Hepatocyte (in vitro differentiated cells): ENCODE results near the gene TRMT2B. TPM values are rescaled to one million over a fixed set of nuclear protein-coding genes. Genes with fewer than 3 reads are reported as not detected.

Experiments used
- DNase-seq: peaks from one replicate; pipeline ENCODE4 v3.0.0-alpha.2; 2016; ENCODE audit warnings: low spot score
- H2AFZ ChIP-seq: fragments of 200-600 bp; sonication (generic); 2 replicates; pipeline ENCODE4 v1.6.0; 2016; ENCODE audit warnings: antibody characterized with exemption, mild to moderate bottlenecking
- H3K27ac ChIP-seq: fragments of 200-600 bp; sonication (generic); 2 replicates; pipeline ENCODE4 v1.5.1; 2016; ENCODE audit warnings: mild to moderate bottlenecking
- H3K27me3 ChIP-seq: fragments of 200-600 bp; sonication (generic); 2 replicates; pipeline ENCODE4 v1.6.1; 2016
- H3K36me3 ChIP-seq: fragments of 200-600 bp; sonication (generic); replicated peaks from 2 replicates; pipeline ENCODE4 v1.5.1; 2016; ENCODE audit warnings: low read depth; ENCODE audit not compliant: insufficient read depth
- H3K4me1 ChIP-seq: fragments of 200-600 bp; sonication (generic); 2 replicates; pipeline ENCODE4 v1.5.1; 2016; ENCODE audit warnings: mild to moderate bottlenecking, moderate library complexity; ENCODE audit not compliant: insufficient read depth
- H3K4me2 ChIP-seq: fragments of 200-600 bp; sonication (generic); 2 replicates; pipeline ENCODE4 v1.6.0; 2016
- H3K4me3 ChIP-seq: fragments of 200-600 bp; sonication (generic); 2 replicates; pipeline ENCODE4 v1.5.1; 2016; ENCODE audit warnings: mild to moderate bottlenecking
- H3K79me2 ChIP-seq: fragments of 200-600 bp; sonication (generic); 2 replicates; pipeline ENCODE4 v1.6.0; 2017; ENCODE audit warnings: mild to moderate bottlenecking
- H3K9me2 ChIP-seq: fragments of 200-600 bp; sonication (generic); replicated peaks from 2 replicates; pipeline ENCODE4 v1.6.0; 2017; ENCODE audit warnings: mild to moderate bottlenecking; ENCODE audit not compliant: insufficient read depth
- H3K9me3 ChIP-seq: fragments of 200-600 bp; sonication (generic); 2 replicates; pipeline ENCODE4 v1.5.1; 2016; ENCODE audit warnings: low read depth, mild to moderate bottlenecking
- H4K20me1 ChIP-seq: fragments of 200-600 bp; sonication (generic); 2 replicates; pipeline ENCODE4 v1.6.0; 2016; ENCODE audit warnings: mild to moderate bottlenecking; ENCODE audit not compliant: insufficient read depth, poor library complexity, severe bottlenecking
- CTCF ChIP-seq: fragments of 200-600 bp; sonication (generic); IDR thresholded peaks from 2 replicates; pipeline ENCODE4 v1.5.1; 2016; ENCODE audit warnings: antibody characterized with exemption, mild to moderate bottlenecking; ENCODE audit not compliant: poor library complexity
- EZH2 ChIP-seq: fragments of 200-600 bp; sonication (generic); IDR thresholded peaks from 2 replicates; pipeline ENCODE4 v1.6.1; 2016; ENCODE audit warnings: antibody characterized with exemption, mild to moderate bottlenecking, borderline replicate concordance
- EZH2phosphoT487 ChIP-seq: fragments of 200-600 bp; sonication (generic); IDR thresholded peaks from one replicate; pipeline ENCODE4 v1.6.1; 2018; ENCODE audit warnings: antibody characterized with exemption, mild to moderate bottlenecking, low read depth, moderate library complexity; ENCODE audit not compliant: unreplicated experiment, severe bottlenecking
- WGBS: methylation state at CpG from one replicate; pipeline ENCODE4 v1.1.6; 2016; ENCODE audit warnings: low lambda C conversion rate; ENCODE audit errors: missing lambda C conversion rate; 5-methylcytosine and 5-hydroxymethylcytosine counted together
- polyA plus RNA-seq: library from polyadenylated mRNA; unstranded; fragments of >200 nt; fragmentation: Nextera tagmentation; extraction: Ambion mirVana; gene quantifications from 2 replicates; pipeline ENCODE4 v1.2.1, GENCODE V29; 2016
- total RNA-seq: library from RNA; depleted of rRNA; stranded (reverse); fragments of >200 nt; gene quantifications from 2 replicates; pipeline ENCODE4 v1.2.3, GENCODE V29; 2014

TRMT2B gene
- total and polyA plus RNA-seq, 2 experiments from 2014 or later: 7.4 to 11.6 TPM

- 33% methylated on average over 23 of the region's 23 CpGs for WGBS
- no peak for TF ChIP-seq EZH2
- no peak for TF ChIP-seq EZH2phosphoT487
- TF ChIP-seq CTCF: no peak
Observed at GRCh38 chrX:101078716-101079598, 27.0 kb upstream of the TRMT2B start, which contains the start of gene TMEM35A. TMEM35A (plus strand) TSS chrX:101078879; CDS start chrX:101079003, 124 bp downstream.

GRCh38 chrX:101071582-101071981 lies 19.7 kb upstream of the TRMT2B start:
- no peak for TF ChIP-seq EZH2
- no peak for TF ChIP-seq EZH2phosphoT487
- TF ChIP-seq CTCF: no peak
- H3K9me3 ChIP-seq: no peaks in the 10 kb centered on the region
- no peaks in the 10 kb centered on the region for H3K79me2 ChIP-seq
- H3K27me3 ChIP-seq: no peaks in the 10 kb centered on the region
- no peak overlapping the region for H3K27ac ChIP-seq
- no peak for DNase-seq
- no peaks in the 10 kb centered on the region for H3K9me2 ChIP-seq
- no peak overlapping the region for H3K4me2 ChIP-seq
- no peak overlapping the region for H2AFZ ChIP-seq
- no peaks in the 10 kb centered on the region for H3K4me1 ChIP-seq
- 52% methylated on average over 3 of the region's 3 CpGs for WGBS
- H4K20me1 ChIP-seq: no peaks in the 10 kb centered on the region
- H3K36me3 ChIP-seq: no peaks in the 10 kb centered on the region
- no peak overlapping the region for H3K4me3 ChIP-seq

More at GRCh38 chrX:101078716-101079598, 27.0 kb upstream of the TRMT2B start, which contains the start of gene TMEM35A:
- Histone ChIP-seq H3K36me3 (no peaks in the 10 kb centered on the region), H3K4me1 (no peaks in the 10 kb centered on the region), H3K4me2 (peak within 1 kb of the TSS; percentile 77), H2AFZ (peak within 1 kb of the TSS; percentile 56), H3K4me3 (peak within 1 kb of the TSS; percentile 45), H3K9me2 (no peaks in the 10 kb centered on the region), H3K27me3 (no peaks in the 10 kb centered on the region), H4K20me1 (no peaks in the 10 kb centered on the region), H3K9me3 (no peaks in the 10 kb centered on the region), H3K79me2 (no peaks in the 10 kb centered on the region), H3K27ac (no peak within 1 kb of the TSS)
- peak; percentile 26 for DNase-seq

GRCh38 chrX:101062176-101062575 lies 10.3 kb upstream of the TRMT2B start:
- H3K4me2 ChIP-seq: no peak overlapping the region
- DNase-seq: no peak
- no peaks in the 10 kb centered on the region for H3K79me2 ChIP-seq
- H3K4me3 ChIP-seq: no peak overlapping the region
- H3K27ac ChIP-seq: no peak overlapping the region
- no peaks in the 10 kb centered on the region for H3K27me3 ChIP-seq
- H3K9me3 ChIP-seq: no peaks in the 10 kb centered on the region
- no peaks in the 10 kb centered on the region for H3K9me2 ChIP-seq
- no peak overlapping the region for H2AFZ ChIP-seq
- H3K4me1 ChIP-seq: no peaks in the 10 kb centered on the region
- TF ChIP-seq EZH2phosphoT487: no peak
- no peak for TF ChIP-seq EZH2
- TF ChIP-seq CTCF: no peak
- H3K36me3 ChIP-seq: no peaks in the 10 kb centered on the region
- no peaks in the 10 kb centered on the region for H4K20me1 ChIP-seq
